GM19467 (cell line): Measurements from ENCODE around the gene SHROOM2.
"Not testable (repeated sequence)": the region's sequence is repeated elsewhere in the genome, so short reads cannot be mapped to it uniquely, and the experiment has no call there.

Experiments used
- ATAC-seq: cut with Tn5 transposase; IDR thresholded peaks from one replicate; pipeline ENCODE4 v1.9.1; 2021; ENCODE audit warnings: mild to moderate bottlenecking, moderate library complexity; ENCODE audit not compliant: unreplicated experiment

SHROOM2 gene, protein sequence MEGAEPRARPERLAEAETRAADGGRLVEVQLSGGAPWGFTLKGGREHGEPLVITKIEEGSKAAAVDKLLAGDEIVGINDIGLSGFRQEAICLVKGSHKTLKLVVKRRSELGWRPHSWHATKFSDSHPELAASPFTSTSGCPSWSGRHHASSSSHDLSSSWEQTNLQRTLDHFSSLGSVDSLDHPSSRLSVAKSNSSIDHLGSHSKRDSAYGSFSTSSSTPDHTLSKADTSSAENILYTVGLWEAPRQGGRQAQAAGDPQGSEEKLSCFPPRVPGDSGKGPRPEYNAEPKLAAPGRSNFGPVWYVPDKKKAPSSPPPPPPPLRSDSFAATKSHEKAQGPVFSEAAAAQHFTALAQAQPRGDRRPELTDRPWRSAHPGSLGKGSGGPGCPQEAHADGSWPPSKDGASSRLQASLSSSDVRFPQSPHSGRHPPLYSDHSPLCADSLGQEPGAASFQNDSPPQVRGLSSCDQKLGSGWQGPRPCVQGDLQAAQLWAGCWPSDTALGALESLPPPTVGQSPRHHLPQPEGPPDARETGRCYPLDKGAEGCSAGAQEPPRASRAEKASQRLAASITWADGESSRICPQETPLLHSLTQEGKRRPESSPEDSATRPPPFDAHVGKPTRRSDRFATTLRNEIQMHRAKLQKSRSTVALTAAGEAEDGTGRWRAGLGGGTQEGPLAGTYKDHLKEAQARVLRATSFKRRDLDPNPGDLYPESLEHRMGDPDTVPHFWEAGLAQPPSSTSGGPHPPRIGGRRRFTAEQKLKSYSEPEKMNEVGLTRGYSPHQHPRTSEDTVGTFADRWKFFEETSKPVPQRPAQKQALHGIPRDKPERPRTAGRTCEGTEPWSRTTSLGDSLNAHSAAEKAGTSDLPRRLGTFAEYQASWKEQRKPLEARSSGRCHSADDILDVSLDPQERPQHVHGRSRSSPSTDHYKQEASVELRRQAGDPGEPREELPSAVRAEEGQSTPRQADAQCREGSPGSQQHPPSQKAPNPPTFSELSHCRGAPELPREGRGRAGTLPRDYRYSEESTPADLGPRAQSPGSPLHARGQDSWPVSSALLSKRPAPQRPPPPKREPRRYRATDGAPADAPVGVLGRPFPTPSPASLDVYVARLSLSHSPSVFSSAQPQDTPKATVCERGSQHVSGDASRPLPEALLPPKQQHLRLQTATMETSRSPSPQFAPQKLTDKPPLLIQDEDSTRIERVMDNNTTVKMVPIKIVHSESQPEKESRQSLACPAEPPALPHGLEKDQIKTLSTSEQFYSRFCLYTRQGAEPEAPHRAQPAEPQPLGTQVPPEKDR (N-terminal part only)

DNA sequence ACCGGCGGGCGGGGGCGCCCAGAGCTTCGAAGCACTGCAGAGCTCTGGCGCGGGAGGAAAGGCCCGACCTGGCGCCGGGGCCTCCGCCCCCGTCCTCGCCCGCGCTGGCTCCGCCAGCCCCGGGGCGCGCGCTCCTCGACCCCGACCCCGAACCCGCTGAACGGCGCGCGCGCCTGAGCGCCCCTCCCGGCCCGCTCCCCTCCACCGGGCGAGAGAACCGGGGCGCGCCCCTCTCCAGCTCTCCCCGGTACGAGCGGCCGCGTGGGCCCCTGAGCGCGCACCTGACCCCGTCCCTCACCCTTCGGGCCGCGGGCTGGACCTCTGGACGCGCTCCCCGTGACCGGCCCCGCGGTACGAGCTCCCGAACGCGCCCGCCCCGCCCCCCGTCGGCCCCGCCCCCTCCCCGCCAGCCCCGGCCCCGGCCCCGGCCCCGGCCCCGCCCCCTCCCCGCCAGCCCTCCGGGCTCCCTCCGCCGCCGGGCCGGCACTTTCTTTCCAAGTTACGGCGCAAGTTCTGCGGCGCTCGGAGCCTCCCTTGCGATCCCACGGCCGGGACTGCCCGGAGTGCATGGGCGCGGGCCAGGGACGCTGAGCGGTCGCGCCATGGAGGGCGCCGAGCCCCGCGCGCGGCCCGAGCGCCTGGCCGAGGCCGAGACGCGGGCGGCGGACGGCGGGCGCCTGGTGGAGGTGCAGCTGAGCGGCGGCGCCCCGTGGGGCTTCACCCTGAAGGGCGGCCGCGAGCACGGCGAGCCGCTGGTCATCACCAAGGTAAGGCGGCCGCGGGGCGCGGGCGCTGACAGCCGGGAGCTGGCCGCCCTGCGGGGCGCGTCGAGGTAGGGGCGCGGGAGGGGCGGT is at the start of gene SHROOM2:
SHROOM2 (plus strand) TSS at position 486 of the 854 bp plus-strand sequence; CDS start at position 603, 117 bp downstream.
- ATAC-seq: no peak

DNA sequence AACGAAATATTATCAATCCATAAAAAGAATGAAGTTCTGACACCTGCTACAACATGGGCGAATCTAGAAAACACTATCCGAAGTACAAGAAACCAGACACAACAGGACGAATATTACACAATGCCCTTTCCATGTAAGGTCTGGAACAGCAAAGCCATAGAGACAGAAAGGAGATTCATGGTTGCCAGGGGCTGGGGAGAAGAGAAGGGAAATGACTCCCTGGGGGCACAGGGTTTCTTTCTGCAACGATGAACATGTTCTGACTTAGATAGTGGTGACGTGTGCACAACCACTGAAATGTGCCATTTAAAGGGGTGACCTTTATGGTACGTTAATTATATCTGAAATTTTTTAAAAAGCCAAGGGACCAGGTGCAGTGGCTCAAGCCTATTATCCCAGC is 48.9 kb upstream of the SHROOM2 start:
- ATAC-seq: no peak

DNA sequence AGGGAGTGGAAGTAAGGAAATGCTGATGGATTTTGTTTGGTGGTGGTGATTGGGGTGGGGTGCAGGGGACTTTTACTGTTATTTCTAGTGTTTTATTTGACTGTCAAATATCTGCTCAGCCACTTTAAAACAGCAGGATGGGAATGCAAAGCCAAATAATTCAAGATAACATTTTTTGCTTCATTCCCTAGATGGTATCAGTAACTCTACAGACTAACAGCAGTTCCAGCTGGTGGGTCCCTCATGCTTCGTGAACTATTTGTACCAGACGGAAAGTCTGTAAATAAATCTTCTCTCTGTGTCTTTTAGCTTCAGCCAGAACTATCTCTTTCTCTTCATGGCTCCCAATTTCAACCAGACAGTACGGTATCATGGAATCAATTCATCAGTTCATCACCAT is 48.1 kb upstream of the SHROOM2 start:
- ATAC-seq: no peak

DNA sequence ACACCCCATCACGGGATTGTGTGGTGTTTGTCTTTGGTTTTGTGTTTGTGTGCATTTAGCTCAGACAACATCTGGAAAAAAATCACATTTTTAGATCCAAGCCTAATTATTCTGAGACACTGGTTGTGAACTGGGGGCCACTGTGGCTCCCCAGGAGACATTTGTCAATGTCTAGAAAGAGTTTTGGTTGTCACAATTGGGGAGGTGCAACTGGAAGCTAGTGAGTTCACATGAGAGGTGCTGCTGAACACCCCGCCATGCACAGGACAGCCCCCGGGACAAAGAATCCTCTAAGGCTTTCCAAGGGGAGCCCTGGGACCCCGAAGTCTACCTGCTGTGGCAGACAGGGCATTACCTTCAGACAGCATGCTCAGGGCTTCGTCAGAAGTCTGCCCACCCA is 47.1 kb upstream of the SHROOM2 start:
- ATAC-seq: no peak

DNA sequence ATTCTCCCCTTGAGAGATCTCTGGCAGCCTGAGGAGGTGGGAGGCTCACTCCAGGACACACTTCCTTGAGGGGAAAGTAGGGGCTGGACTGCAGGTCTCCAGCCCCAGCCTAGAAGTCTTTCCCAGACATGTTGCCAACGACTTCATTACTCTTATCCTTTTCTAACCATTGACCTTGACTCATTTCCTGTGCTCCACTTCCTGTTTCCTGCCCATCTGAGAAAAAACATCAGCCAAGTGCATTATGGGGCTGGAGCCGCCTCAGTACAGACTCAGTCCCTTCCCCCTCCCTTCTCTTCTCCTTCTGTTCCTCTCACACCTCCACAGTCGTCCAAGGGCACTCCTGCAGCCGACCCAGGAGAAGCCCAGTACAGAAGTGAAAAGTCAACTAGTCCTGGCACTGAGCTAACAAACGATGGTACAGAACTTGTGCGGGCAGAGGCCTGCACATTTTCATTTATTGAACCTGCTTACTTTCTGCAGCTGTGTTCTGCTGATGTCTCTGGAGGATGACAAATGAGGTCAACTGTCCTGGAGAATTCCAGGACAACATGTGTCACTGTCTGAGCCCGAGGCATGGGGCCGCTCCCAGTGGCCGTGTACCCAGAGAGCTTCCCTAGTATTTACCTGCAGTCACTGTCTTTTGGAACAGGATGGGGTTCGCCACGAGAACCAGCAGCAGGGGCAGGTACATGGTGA is 40.7 kb upstream of the SHROOM2 start:
- no peak for ATAC-seq

DNA sequence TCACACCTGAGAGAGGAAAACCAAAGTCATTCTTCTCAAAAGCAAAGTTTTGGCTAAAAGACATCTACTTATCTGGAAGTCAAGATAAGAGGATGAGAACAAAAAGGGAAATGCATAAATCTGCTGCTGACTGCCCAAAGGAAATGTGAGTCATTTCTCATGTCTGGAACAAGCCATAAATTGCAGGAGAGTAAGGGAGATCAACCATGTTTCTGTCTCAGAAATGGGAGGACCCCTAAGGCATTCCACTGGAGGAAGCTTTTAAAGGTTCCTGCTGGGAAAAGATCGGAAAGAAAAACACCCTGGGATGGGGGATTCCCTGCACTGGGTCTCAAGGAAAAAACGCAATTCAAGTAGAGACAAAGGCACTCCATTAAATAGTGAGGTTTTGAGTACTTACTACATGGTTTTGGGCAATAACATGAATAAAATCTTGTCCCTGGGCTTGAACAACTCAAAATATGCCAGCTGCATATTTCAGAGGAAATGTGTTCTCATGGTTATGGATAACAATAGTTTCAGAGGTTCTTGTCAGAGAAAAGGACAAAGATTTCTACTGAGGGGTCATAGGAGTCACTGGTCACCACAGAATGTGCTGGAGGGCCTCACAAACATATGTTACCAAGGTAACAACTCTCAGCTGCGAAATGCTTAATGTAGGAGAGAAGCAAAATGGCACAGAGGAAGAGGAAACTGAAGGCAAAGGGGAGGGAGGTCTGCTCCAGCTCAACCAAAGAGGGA is 39.9 kb upstream of the SHROOM2 start:
- ATAC-seq: no peak

DNA sequence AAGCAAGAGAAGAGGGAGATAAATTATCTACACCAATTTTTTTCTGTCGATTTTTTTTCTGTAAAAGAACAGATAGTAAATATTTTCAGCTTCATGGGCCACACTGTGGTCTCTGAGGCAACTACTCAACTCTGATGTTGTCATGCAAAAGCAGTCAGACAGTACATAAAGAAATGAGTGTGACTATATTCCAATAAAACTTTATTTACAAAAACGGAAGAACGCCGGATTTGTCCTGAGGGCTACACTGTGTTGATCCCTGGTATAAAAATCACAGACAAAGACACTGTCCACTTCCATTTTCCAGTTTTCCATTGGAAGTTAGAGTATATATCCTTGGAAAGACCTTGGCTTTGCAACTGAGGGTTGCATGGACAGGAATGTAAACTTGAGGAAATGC is 38.6 kb upstream of the SHROOM2 start:
- no peak for ATAC-seq

DNA sequence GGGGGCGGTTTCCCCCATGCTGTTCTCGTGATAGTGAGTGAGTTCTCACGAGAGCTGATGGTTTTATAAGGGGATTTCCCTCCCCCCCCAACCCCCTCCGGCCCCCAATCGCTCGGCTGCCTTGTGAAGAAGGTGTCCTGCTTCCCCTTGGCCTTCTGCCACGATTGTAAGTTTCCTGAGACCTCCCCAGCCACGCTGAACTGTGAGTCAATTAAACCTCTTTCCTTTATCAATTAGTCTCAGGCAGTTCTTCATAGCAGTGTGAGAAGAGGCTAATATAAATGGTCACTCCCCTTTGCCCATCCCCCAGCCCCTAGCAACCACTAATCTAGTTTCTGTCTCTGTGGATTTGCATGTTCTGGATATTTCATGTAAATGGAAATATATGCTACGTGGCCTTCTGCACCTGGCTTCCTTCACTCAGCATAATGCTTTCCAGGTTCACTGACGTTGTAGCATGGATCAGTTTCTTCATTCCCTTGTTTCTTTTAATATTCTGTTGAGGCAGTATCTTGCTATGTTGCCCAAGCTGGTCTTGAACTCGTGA is 37.0 kb upstream of the SHROOM2 start:
- no peak for ATAC-seq

DNA sequence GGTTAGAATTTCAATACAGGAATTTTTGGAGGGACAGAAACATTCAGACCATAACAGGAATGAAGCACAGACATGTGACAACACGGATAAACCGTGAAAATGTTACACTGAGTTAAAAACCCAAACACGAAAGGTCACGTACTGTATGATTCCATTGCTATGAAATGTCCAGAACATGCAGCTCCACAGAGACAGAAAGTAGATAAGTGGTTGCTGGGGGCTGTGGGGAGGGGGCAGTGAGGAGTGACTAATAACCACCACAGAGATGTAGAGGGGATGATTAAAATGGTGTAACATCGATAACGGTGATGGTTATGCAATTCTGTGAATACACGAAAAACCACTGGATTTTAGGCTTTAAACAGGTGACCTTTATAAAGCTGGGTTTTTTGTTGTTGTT is 28.9 kb upstream of the SHROOM2 start:
- no peak for ATAC-seq

DNA sequence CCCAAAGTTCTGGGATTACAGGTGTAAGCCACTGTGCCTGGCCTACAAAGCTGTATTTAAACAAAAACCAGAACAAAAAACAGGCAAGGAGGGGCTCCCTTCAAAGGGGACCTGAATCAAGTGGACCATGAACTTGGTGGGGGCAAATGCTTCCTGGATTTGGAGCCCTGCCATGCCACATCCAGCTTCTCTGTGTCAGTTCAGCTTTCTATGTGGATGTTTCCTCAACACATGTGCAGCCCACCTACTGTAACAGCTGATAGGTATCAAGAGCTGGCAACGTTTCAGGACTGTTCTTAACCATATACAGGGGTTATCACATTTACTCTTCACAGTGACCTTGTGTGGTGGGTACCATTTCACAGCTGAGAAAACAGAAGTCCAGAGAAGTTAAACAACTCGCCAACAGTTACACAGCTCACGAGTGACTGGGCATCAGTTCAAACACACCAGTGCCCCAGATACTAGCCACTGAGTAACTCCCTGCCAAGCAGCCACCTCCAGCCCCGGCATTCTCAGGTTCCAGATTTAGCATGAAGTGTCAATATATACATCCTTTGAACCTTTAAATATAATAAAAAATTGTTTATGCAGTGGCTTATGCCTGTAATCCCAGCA is 28.1 kb upstream of the SHROOM2 start:
- ATAC-seq: no peak

DNA sequence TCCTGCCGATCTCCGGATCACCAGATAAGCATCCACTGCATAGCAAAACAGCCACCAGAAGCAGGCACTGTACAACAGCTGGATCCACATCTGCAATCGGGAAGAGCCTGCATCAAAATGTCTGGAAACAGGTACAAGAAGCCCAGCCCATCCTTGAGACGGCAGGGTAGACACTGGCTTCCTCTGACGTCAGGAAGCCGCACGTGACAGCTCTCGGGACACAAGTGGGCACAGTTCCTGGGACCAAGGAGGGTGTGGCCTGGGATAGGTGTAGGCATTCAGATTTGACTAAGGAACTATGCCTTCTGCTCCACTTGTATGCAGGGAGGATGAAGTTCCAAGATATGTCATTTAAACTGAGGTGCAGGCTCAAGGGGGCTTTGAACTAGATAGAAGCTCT is 26.9 kb upstream of the SHROOM2 start:
- ATAC-seq: no peak

DNA sequence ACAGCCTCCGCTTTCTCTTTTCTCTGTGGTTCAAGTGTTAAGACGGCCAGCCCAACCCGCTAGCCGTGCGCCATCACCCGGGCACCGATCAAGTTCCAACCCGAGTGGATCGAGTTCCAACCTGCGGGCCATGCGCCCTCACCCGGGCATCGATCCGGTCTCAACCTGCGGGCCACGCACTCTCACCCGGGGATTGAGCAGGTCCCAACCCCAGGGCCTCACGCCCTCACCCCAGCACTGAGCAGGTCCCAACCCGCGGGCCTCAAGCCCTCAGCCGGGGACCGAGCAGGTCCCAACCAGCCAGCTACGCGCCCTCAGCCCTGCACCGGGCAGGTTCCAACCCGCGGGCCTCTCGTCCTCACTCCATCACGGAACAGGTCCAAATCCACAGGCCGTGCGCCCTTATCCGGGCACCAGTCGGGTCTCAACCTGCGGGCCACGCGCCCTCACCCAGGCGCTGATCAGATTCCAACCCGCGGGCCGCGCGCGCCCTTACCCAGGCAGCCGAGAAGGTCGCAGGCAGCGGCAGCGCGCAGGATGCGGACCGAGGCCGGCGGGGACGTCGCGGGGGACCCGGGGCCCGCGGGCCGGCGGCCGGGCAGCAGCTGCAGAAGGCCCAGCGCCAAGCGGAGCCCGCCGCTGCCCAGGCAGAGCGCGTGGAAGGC is 21.0 kb upstream of the SHROOM2 start:
- ATAC-seq: no peak

DNA sequence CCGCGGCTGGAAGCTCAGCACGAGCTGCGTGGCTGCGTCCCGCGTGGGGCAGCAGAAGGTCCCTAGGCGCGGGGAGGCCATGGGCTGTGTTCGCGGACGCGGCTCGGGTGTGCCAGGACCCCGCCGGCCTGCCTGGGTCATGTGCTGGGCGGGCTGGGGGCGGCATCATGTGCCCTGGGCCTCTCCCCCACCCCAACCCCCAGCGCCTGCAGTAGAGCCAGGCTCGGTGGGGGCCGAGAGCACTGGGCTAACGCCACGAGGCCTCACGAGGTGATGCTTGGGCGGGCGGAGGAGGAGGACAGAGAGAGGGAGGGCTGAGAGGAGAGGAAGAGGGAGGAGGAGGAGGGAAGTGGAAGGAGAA is 20.5 kb upstream of the SHROOM2 start, which contains the start of gene GPR143:
GPR143 (minus strand) TSS at position 111 of the 361 bp plus-strand sequence; CDS start at position 81, 30 bp downstream.
- no peak for ATAC-seq

DNA sequence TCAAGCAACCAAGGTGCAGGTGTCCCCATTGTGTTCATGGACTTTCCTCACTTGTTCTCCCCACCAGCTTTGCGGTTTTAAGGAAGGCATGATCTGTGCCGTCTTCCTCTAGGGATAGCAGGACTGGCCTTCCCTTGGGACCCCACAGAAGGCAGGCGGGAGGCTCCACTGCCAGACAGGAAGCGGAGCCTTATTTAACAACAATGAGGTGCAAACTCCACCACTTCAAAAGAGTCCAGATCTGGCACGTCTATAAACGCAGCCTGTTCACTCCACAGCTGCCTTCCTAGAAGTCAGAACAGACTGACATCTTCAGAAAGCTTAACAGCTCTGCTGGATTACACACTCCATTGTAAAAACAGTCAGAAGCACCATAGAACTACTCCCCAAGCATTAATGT is 18.9 kb upstream of the SHROOM2 start:
- ATAC-seq: no peak

DNA sequence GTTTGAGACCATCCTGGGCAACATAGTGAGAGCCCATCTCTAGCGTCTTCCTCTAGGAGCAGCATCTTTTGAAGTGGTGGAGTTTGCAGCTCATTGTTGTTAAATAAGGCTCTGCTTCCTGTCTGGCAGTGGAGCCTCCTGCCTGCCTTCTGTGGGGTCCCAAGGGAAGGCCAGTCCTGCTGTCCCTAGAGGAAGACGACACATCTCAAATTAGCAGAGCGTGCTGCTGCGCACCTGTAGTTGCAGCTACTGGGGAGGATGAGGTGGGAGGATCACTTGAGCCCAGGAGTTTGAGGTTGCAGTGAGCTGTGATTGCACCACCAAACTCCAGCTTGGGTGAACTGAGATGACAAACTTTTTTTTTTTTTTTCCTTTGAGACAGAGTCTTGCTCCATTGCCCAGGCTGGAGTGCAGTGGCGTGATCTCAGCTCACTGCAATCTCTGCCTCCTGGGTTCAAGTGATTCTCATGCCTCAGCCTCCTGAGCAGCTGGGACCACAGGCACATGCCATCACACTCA is 17.8 kb upstream of the SHROOM2 start:
- ATAC-seq: not testable (repeated sequence)

DNA sequence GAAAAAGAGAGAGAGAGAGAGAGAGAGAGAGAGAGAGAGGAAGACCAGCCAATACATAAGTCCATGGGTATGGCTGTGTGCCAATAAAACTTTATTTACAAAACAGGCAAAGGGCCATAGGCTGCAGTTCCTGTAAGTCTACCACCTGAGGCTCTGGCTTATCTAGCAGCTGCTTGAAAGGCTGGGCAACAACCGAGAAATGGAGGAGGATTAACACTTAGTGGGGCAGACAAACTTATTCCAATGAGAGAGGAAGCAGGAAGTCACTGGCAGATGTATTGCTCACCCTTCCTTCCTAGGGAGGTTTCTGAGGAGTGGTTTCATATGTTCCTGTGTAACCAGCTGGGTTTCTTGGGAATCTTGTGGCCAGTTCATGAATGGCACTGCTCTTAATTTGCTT is 15.9 kb upstream of the SHROOM2 start:
- ATAC-seq: no peak

DNA sequence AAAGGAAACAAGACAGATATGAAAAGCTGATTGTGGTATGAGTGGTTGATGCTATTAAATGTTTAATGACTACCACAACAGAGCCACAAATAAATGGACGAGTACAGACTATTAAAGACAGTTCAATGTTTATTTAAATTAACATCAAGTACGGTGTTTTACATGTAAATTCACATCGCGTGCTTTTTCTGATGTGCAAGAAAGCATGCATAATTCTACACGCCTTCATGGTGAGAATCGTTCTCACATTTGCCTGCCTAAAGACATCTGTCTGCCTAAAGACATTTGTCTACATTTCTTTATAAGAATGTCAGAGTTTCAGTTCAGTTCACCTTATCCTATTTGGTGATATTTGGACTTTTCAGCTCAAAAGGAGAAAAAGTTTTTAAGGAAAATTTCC is 13.3 kb upstream of the SHROOM2 start:
- ATAC-seq: no peak
